Neural progenitor cell (in vitro differentiated cells): ENCODE measurements around the gene RAB3A.

Source experiments
- EZH2phosphoT487 ChIP-seq: fragments of 200-600 bp; sonication (generic); IDR thresholded peaks from 2 replicates; pipeline ENCODE4 v1.6.1; 2017; ENCODE audit warnings: antibody characterized with exemption
- TF ChIP-seq, protein P1 (sequence below): fragments of 200-600 bp; sonication (generic); IDR thresholded peaks from 2 replicates; pipeline ENCODE4 v1.5.1; 2017; ENCODE audit warnings: antibody characterized with exemption, mild to moderate bottlenecking

DNA sequence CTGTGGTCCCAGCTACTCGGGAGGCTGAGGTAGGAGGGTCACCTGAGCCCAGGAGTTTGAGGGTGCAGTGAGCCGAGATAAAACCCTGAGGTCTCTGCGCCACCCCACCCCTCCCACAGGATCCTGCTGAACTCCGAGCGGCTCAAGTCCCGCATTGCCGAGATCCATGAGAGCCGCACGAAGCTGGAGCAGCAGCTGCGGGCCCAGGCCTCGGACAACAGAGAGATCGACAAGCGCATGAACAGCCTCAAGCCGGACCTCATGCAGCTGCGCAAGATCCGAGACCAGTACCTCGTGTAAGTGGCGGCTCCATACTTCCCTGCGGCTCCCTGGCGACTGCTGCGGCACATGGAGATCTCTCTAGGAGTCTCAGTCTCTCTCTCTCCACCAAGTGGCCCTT lies 36.8 kb downstream of the RAB3A start:
- TF ChIP-seq, protein P1, sequence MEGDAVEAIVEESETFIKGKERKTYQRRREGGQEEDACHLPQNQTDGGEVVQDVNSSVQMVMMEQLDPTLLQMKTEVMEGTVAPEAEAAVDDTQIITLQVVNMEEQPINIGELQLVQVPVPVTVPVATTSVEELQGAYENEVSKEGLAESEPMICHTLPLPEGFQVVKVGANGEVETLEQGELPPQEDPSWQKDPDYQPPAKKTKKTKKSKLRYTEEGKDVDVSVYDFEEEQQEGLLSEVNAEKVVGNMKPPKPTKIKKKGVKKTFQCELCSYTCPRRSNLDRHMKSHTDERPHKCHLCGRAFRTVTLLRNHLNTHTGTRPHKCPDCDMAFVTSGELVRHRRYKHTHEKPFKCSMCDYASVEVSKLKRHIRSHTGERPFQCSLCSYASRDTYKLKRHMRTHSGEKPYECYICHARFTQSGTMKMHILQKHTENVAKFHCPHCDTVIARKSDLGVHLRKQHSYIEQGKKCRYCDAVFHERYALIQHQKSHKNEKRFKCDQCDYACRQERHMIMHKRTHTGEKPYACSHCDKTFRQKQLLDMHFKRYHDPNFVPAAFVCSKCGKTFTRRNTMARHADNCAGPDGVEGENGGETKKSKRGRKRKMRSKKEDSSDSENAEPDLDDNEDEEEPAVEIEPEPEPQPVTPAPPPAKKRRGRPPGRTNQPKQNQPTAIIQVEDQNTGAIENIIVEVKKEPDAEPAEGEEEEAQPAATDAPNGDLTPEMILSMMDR = no peak
- no peak for TF ChIP-seq EZH2phosphoT487
